HT1080 (cell line): Measurements from ENCODE around the gene CDO1. TPM values are rescaled to one million over a fixed set of nuclear protein-coding genes. Genes with fewer than 3 reads are reported as not detected.
A peak's percentile ranks its signal among the peaks of the same experiment; 100 is the strongest.

ENCODE experiments used
- DNase-seq: peaks from one replicate; pipeline ENCODE4 v3.0.0-alpha.2; 2015; ENCODE audit warnings: low read depth
- small RNA-seq: library from RNA; depleted of rRNA; stranded (forward); fragments of <200 nt; gene quantifications from one replicate; pipeline ENCODE3, GENCODE V24; 2014
- total RNA-seq: library from RNA; depleted of rRNA; stranded (reverse); fragments of >200 nt; shearing (Covaris generic); gene quantifications from 2 replicates; pipeline ENCODE4 v1.2.3, GENCODE V29; 2014; rRNA removed

CDO1 gene
- total RNA-seq, 1 experiment from 2014 or later = 1.4 TPM

- no peak for DNase-seq
Observed at GRCh38 chr5:115795700-115796099, 20.8 kb downstream of the CDO1 start.

GRCh38 chr5:115788440-115788839, 28.0 kb downstream of the CDO1 start:
- no peak for DNase-seq

GRCh38 chr5:115787426-115787825, 29.0 kb downstream of the CDO1 start:
- DNase-seq = no peak

GRCh38 chr5:115785381-115786065, 30.9 kb downstream of the CDO1 start:
- DNase-seq = no peak

- DNase-seq = no peak
Observed at GRCh38 chr5:115778417-115778816, 38.0 kb downstream of the CDO1 start.

- no peak for DNase-seq
Observed at GRCh38 chr5:115776989-115777388, 39.5 kb downstream of the CDO1 start.

- no peak for DNase-seq
Observed at GRCh38 chr5:115775999-115776398, 40.5 kb downstream of the CDO1 start.

- no peak for DNase-seq
Observed at GRCh38 chr5:115774684-115775083, 41.8 kb downstream of the CDO1 start.

GRCh38 chr5:115772731-115773475, 43.6 kb downstream of the CDO1 start:
- DNase-seq = no peak

- DNase-seq = no peak
Observed at GRCh38 chr5:115770466-115770865, 46.0 kb downstream of the CDO1 start.

- DNase-seq = no peak
Observed at GRCh38 chr5:115767424-115767823, 49.0 kb downstream of the CDO1 start.

- peak; percentile 15 for DNase-seq
Observed at GRCh38 chr5:115766608-115767007, 49.9 kb downstream of the CDO1 start.

- peak; percentile 57 for DNase-seq
Observed at GRCh38 chr5:115758356-115758755, 58.1 kb downstream of the CDO1 start.

GRCh38 chr5:115755675-115756074, 60.8 kb downstream of the CDO1 start:
- DNase-seq = no peak

Small RNA genes lying within 50 kb of the gene (small RNA-seq; reads per million reads assigned to genes)
- gene RNU2-49P = 0.55 reads per million, percentile 57 among the genes with 10 or more reads in this experiment

Other genes starting within 250 kb of the CDO1 start
- gene TICAM2, start 214.2 kb downstream of the CDO1 start, total RNA-seq = 2.4 and 2.7 TPM in 2 replicates
- gene TMED7, start 190.6 kb downstream of the CDO1 start, total RNA-seq = 180 and 288 TPM in 2 replicates
- gene ATG12, start 24.9 kb upstream of the CDO1 start, total RNA-seq = 28.9 and 30.5 TPM in 2 replicates
- 64.6 and 96.6 TPM in 2 replicates for gene AP3S1, start 25.3 kb upstream of the CDO1 start, total RNA-seq
- 0.03 TPM in 1 of 2 replicates, not detected in the other for gene LVRN, start 145.8 kb upstream of the CDO1 start, total RNA-seq
- 0.17 TPM in 1 of 2 replicates, not detected in the other for gene ARL14EPL, start 215.8 kb upstream of the CDO1 start, total RNA-seq